Measurements from ENCODE around the gene ENOX1. TPM values are rescaled to one million over a fixed set of nuclear protein-coding genes. Genes with fewer than 3 reads are reported as not detected.

Gene ENOX1
- total RNA-seq, 2 donors from 2014 or later = 0.78 to 4.3 TPM

- H3K4me3 ChIP-seq = no peak overlapping the region
- H3K36me3 ChIP-seq (replicated peaks in 1 of 2; ENCODE audit: insufficient read depth in 1 of 2, low read depth in 2 of 2) = no peaks in the 10 kb centered on the region
- peaks cover 20% of the 10 kb centered on the region for H3K4me1 ChIP-seq
- WGBS, 2 donors = 69 to 85% methylated on average over 3 of the region's 3 CpGs
- DNase-seq (no peak), ATAC-seq (no peak)
- intact Hi-C loops (cut with DNase I) = no loop called here
- peak overlapping the region in 3 of 4 donors; percentile 71 to 80 (median 79) for H3K27ac ChIP-seq
- TF ChIP-seq, protein P1, sequence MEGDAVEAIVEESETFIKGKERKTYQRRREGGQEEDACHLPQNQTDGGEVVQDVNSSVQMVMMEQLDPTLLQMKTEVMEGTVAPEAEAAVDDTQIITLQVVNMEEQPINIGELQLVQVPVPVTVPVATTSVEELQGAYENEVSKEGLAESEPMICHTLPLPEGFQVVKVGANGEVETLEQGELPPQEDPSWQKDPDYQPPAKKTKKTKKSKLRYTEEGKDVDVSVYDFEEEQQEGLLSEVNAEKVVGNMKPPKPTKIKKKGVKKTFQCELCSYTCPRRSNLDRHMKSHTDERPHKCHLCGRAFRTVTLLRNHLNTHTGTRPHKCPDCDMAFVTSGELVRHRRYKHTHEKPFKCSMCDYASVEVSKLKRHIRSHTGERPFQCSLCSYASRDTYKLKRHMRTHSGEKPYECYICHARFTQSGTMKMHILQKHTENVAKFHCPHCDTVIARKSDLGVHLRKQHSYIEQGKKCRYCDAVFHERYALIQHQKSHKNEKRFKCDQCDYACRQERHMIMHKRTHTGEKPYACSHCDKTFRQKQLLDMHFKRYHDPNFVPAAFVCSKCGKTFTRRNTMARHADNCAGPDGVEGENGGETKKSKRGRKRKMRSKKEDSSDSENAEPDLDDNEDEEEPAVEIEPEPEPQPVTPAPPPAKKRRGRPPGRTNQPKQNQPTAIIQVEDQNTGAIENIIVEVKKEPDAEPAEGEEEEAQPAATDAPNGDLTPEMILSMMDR (IDR thresholded peaks at IDR 0.05) = no peak
- no peak for TF ChIP-seq POLR2A (IDR thresholded peaks at IDR 0.05)
- H3K27me3 ChIP-seq = no peaks in the 10 kb centered on the region
- no peaks in the 10 kb centered on the region for H3K9me3 ChIP-seq
These were observed 518.9 kb downstream of the ENOX1 start for GRCh38 chr13:43267916-43268315.

DNA sequence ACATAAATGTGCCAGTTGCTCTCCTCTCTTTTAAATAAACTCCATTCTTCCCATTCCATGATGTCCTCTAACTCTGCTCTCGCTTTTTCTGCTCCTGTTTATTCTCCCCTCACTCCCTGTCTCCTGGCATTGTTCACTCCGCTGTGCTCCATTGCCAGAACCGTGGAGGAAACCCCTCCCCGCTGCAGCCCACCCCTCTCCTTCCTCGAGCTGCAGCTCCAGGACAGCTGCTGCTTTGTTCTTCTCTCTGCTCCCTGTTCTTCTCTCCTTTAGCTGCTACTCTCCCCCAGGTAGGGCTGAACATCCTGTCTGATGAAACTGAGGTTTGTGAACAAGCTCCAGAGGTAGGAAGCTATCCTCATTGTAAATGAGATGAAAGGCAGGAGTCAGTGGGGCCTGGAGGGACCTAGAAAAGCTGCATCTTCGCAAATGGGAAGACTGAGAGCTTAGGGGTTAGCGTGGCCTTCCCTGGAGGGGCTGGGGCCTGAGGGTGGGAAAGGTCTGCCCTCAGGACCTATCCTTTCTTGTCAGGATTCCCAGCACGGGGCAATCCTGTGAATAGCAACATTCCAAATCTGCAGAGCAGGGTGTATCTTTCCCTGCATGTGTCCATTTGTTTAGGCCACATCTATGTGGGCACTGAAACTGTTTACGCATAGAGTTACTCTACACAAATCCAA, 519.7 kb downstream of the ENOX1 start:
- Histone ChIP-seq H3K27me3 (no peaks in the 10 kb centered on the region), H3K9me3 (no peaks in the 10 kb centered on the region), H3K4me1 (peaks cover 20% of the 10 kb centered on the region), H3K36me3 (replicated peaks in 1 of 2; ENCODE audit: insufficient read depth in 1 of 2, low read depth in 2 of 2) (no peaks in the 10 kb centered on the region), H3K4me3 (no peak overlapping the region), H3K27ac (peak overlapping the region in 2 of 4 donors; percentile 79 to 80)
- TF ChIP-seq, protein P1 (IDR thresholded peaks at IDR 0.05) = no peak
- TF ChIP-seq POLR2A (IDR thresholded peaks at IDR 0.05) = no peak
- ATAC-seq (no peak), DNase-seq (no peak)
- intact Hi-C loops (cut with DNase I) = no loop called here
- WGBS, 2 donors = 67 to 69% methylated on average over 9 of the region's 9 CpGs

DNA sequence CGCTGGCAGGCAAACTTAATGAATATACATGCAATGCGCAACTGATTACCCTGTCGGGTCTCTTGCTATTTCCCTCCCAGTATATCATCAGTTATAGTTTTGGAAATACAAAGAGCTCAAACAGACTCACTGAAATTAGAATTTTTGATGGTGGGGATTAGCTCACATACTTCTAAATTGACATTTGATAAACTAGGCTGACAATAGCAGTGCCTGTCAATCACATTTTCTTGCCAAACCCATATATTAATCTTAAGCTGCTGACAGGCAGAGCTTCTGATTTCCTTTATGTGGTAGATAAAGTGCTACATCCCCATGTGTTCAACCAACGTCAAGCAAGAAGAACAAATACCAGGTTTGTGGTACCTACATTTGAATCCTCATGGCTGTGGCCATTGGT, 521.7 kb downstream of the ENOX1 start:
- DNase-seq (no peak), ATAC-seq (no peak)
- H3K9me3 ChIP-seq = no peaks in the 10 kb centered on the region
- no peaks in the 10 kb centered on the region for H3K27me3 ChIP-seq
- TF ChIP-seq POLR2A (IDR thresholded peaks at IDR 0.05) = no peak
- TF ChIP-seq, protein P1 (IDR thresholded peaks at IDR 0.05) = no peak
- no peak overlapping the region for H3K27ac ChIP-seq
- H3K36me3 ChIP-seq (replicated peaks in 1 of 2; ENCODE audit: insufficient read depth in 1 of 2, low read depth in 2 of 2) = no peaks in the 10 kb centered on the region
- intact Hi-C loops (cut with DNase I) = no loop called here
- H3K4me1 ChIP-seq = peaks cover 9% of the 10 kb centered on the region
- WGBS, 2 donors = 53 to 64% methylated on average over 4 of the region's 4 CpGs
- H3K4me3 ChIP-seq = no peak overlapping the region

- DNase-seq (no peak), ATAC-seq (no peak)
- Histone ChIP-seq H3K4me1 (peaks cover 7% of the 10 kb centered on the region), H3K36me3 (replicated peaks in 1 of 2; ENCODE audit: insufficient read depth in 1 of 2, low read depth in 2 of 2) (no peaks in the 10 kb centered on the region), H3K4me3 (no peak overlapping the region), H3K27ac (no peak overlapping the region), H3K9me3 (no peaks in the 10 kb centered on the region), H3K27me3 (no peaks in the 10 kb centered on the region)
- intact Hi-C loops (cut with DNase I) = no loop called here
- WGBS, 2 donors = 93 to 100% methylated on average over 1 of the region's 1 CpG
- TF ChIP-seq POLR2A (IDR thresholded peaks at IDR 0.05) = no peak
- TF ChIP-seq, protein P1 (IDR thresholded peaks at IDR 0.05) = no peak
These were observed 522.3 kb downstream of the ENOX1 start for GRCh38 chr13:43264458-43264857.

GRCh38 chr13:43263047-43263446, 523.7 kb downstream of the ENOX1 start:
- intact Hi-C loops (cut with DNase I) = no loop called here
- DNase-seq (no peak), ATAC-seq (no peak)
- WGBS, 2 donors = 69 to 79% methylated on average over 2 of the region's 2 CpGs
- no peak overlapping the region for H3K4me3 ChIP-seq
- H3K27ac ChIP-seq = no peak overlapping the region
- H3K27me3 ChIP-seq = no peaks in the 10 kb centered on the region
- no peaks in the 10 kb centered on the region for H3K9me3 ChIP-seq
- TF ChIP-seq, protein P1 (IDR thresholded peaks at IDR 0.05) = no peak
- no peak for TF ChIP-seq POLR2A (IDR thresholded peaks at IDR 0.05)
- H3K36me3 ChIP-seq (replicated peaks in 1 of 2; ENCODE audit: insufficient read depth in 1 of 2, low read depth in 2 of 2) = no peaks in the 10 kb centered on the region
- no peaks in the 10 kb centered on the region for H3K4me1 ChIP-seq
